IMR-90 (cell line): Measurements from ENCODE around the gene GIMAP7.

Source experiments
- CHD1 ChIP-seq: IDR thresholded peaks from 2 replicates; pipeline ENCODE4 v1.6.1; 2012; ENCODE audit warnings: low read depth, low read length, improper control_type of control experiment
- CTCF ChIP-seq: conservative IDR thresholded peaks from 2 replicates; pipeline ENCODE4 v1.5.1; 2012; ENCODE audit warnings: mild to moderate bottlenecking, low read depth, low read length, improper control_type of control experiment

GRCh38 chr7:150476285-150476684, 38.4 kb upstream of the GIMAP7 start:
- no peak for TF ChIP-seq CHD1
- TF ChIP-seq CTCF = no peak
